Measurements from ENCODE around the gene R3HDM4.

R3HDM4 gene

DNA sequence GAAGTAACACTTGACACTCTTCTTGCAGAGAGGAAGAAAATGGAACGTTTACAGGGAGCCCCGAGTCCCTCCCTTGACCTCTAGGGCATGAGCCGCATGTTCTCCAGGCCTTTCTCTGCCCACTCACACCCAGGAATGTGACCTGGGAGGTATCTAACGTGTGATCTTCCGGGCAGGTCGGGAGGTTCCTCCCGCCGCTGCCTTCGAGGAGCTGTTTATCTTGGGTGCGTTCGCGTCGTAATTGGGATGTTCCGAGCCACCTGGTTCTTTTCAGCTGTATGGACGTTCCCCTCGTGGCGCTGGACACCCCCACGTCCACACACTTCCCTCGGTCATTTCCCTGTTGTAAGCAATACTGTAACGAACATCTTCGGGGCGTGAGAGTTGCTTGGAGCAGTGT, 26.4 kb upstream of the R3HDM4 start:
- Histone ChIP-seq H3K27me3 (ENCODE audit: control insufficient read depth in 1 of 2, insufficient read depth in 2 of 2, low read length in 2 of 2) (no peaks in the 10 kb centered on the region), H3K27ac (ENCODE audit: low read depth, low read length) (no peak overlapping the region), H3K4me3 (ENCODE audit: low read depth in 1 of 2, low read length in 2 of 2) (no peak overlapping the region), H3K9me3 (ENCODE audit: control insufficient read depth in 1 of 2, low read length in 2 of 2) (no peaks in the 10 kb centered on the region), H3K36me3 (ENCODE audit: control insufficient read depth in 1 of 2, insufficient read depth in 2 of 2, low read length in 2 of 2) (no peaks in the 10 kb centered on the region), H3K9ac (ENCODE audit: low read depth in 1 of 2, low read length in 2 of 2) (no peak overlapping the region), H3K4me1 (ENCODE audit: control insufficient read depth in 1 of 2, insufficient read depth in 2 of 2, low read length in 2 of 2) (peaks cover 32 to 39% of the 10 kb centered on the region in 2 donors)

DNA sequence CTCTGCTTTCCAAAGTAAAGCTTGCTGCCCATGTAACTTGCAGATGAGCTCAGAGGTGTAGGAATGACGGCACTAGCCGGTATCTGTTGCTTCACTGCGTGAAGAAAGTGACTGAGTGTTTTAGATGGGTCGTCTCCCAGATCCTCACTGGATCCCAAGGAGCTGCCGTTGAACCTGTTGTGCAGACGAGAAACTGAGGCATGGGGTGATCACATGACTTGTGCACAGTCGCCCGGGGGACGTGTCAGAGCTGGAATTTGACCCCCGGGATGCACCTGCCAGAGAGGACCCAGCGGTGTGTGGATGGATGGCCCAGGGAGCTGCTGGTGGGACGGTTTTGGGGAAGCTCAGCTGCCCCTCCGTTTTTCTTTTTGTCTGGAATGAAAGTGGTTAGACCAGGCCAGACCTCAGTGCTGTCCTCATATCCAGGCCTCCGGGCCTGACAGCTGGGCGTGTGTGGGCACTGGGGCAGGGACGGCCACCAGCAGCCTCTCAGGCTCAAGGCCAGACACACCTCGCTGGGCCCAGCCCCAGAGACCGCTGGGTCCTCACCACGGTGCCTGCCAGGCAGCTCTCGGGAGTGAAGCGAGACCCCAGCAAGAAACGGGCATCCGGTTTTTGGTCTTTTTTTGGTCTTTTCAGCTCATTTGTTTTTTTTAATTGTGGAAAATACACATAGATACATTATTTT, 25.4 kb upstream of the R3HDM4 start:
- H3K4me1 ChIP-seq (ENCODE audit: control insufficient read depth in 1 of 2, insufficient read depth in 2 of 2, low read length in 2 of 2), result peaks cover 33 to 36% of the 10 kb centered on the region in 2 donors
- no peaks in the 10 kb centered on the region for H3K36me3 ChIP-seq (ENCODE audit: control insufficient read depth in 1 of 2, insufficient read depth in 2 of 2, low read length in 2 of 2)
- no peak overlapping the region for H3K9ac ChIP-seq (ENCODE audit: low read depth in 1 of 2, low read length in 2 of 2)
- no peaks in the 10 kb centered on the region for H3K27me3 ChIP-seq (ENCODE audit: control insufficient read depth in 1 of 2, insufficient read depth in 2 of 2, low read length in 2 of 2)
- no peak overlapping the region for H3K27ac ChIP-seq (ENCODE audit: low read depth, low read length)
- H3K4me3 ChIP-seq (ENCODE audit: low read depth in 1 of 2, low read length in 2 of 2), result no peak overlapping the region
- no peaks in the 10 kb centered on the region for H3K9me3 ChIP-seq (ENCODE audit: control insufficient read depth in 1 of 2, low read length in 2 of 2)

DNA sequence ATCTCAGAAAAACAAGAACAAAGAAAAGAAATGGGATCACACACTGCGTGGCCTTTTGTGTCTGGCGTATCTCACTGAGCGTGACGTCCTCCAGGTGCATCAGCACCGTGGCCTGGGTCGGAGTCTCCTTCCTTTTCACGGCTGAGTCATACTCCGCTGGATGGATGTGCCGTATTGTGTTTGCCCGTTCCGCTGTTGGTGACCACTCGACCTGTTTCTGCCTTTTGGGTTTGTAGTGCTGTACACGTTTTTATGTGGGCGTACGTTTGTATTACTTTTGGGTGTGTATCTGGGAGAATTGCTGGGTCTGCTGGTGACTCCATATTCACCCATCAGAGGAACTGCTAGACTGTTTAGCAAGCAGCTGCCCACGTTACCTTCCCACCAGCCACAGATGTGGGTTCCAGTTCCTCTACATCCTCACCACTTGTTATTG, 24.3 kb upstream of the R3HDM4 start:
- Histone ChIP-seq H3K27me3 (ENCODE audit: control insufficient read depth in 1 of 2, insufficient read depth in 2 of 2, low read length in 2 of 2) (no peaks in the 10 kb centered on the region), H3K4me3 (ENCODE audit: low read depth in 1 of 2, low read length in 2 of 2) (no peak overlapping the region), H3K36me3 (ENCODE audit: control insufficient read depth in 1 of 2, insufficient read depth in 2 of 2, low read length in 2 of 2) (no peaks in the 10 kb centered on the region), H3K9me3 (ENCODE audit: control insufficient read depth in 1 of 2, low read length in 2 of 2) (no peaks in the 10 kb centered on the region), H3K4me1 (ENCODE audit: control insufficient read depth in 1 of 2, insufficient read depth in 2 of 2, low read length in 2 of 2) (peaks cover 33 to 44% of the 10 kb centered on the region in 2 donors), H3K9ac (ENCODE audit: low read depth in 1 of 2, low read length in 2 of 2) (no peak overlapping the region), H3K27ac (ENCODE audit: low read depth, low read length) (no peak overlapping the region)

DNA sequence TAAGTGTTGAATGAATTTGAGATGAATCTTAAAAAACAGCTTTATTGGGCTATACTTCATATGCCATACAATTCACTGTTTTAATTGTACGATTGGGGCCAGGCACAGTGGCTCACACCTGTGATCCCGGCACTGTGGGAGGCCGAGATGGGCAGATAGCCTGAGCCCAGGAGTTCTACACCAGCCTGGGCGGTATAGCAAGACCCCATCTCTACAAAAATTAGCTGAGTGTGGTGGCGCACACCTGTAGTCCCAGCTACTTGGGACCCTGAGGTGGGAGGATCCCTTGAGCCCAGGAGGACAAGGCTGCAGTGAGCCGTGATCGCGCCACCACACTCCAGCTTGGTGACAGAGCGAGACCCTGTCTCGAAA, 23.1 kb upstream of the R3HDM4 start:
- H3K36me3 ChIP-seq (ENCODE audit: control insufficient read depth in 1 of 2, insufficient read depth in 2 of 2, low read length in 2 of 2), result no peaks in the 10 kb centered on the region
- H3K9ac ChIP-seq (ENCODE audit: low read depth in 1 of 2, low read length in 2 of 2), result no peak overlapping the region
- no peaks in the 10 kb centered on the region for H3K27me3 ChIP-seq (ENCODE audit: control insufficient read depth in 1 of 2, insufficient read depth in 2 of 2, low read length in 2 of 2)
- no peak overlapping the region for H3K4me3 ChIP-seq (ENCODE audit: low read depth in 1 of 2, low read length in 2 of 2)
- no peak overlapping the region for H3K27ac ChIP-seq (ENCODE audit: low read depth, low read length)
- H3K9me3 ChIP-seq (ENCODE audit: control insufficient read depth in 1 of 2, low read length in 2 of 2), result no peaks in the 10 kb centered on the region
- H3K4me1 ChIP-seq (ENCODE audit: control insufficient read depth in 1 of 2, insufficient read depth in 2 of 2, low read length in 2 of 2), result peaks cover 24 to 35% of the 10 kb centered on the region in 2 donors

DNA sequence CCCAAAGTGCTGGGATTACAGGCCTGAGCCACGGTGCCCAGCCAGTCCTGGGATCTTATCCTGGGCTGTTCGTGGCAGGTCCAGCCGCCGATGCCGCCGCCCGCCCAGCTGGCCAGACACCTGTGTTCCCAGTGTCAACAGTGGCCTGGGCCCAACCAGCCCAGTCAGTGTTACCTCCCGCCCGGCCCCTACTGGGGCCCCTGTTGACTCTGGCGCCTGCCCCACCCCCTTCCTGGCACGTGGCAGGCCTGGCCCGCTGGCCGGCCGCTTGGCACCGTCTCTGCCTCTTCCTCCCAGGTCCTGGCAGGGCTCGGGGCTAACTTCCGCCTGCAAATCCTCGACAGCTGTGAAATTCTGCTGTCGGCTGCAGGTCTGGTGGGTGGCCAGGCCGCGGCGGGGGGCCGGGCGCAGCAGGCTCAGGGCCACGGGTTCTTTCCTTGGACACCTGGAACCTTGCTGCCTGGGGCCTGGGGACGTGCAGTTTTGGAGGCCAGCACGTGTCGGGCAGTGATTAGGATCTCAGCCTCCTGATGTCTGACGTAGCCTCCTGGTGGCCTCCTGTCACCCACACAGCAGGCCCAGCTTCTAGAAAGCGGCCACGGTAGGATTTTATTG, 22.0 kb upstream of the R3HDM4 start:
- Histone ChIP-seq H3K27ac (ENCODE audit: low read depth, low read length) (peak overlapping the region; percentile 10), H3K27me3 (ENCODE audit: control insufficient read depth in 1 of 2, insufficient read depth in 2 of 2, low read length in 2 of 2) (no peaks in the 10 kb centered on the region), H3K4me3 (ENCODE audit: low read depth in 1 of 2, low read length in 2 of 2) (no peak overlapping the region), H3K4me1 (ENCODE audit: control insufficient read depth in 1 of 2, insufficient read depth in 2 of 2, low read length in 2 of 2) (peaks cover 16 to 28% of the 10 kb centered on the region in 2 donors), H3K9ac (ENCODE audit: low read depth in 1 of 2, low read length in 2 of 2) (no peak overlapping the region), H3K9me3 (ENCODE audit: control insufficient read depth in 1 of 2, low read length in 2 of 2) (no peaks in the 10 kb centered on the region), H3K36me3 (ENCODE audit: control insufficient read depth in 1 of 2, insufficient read depth in 2 of 2, low read length in 2 of 2) (no peaks in the 10 kb centered on the region)

DNA sequence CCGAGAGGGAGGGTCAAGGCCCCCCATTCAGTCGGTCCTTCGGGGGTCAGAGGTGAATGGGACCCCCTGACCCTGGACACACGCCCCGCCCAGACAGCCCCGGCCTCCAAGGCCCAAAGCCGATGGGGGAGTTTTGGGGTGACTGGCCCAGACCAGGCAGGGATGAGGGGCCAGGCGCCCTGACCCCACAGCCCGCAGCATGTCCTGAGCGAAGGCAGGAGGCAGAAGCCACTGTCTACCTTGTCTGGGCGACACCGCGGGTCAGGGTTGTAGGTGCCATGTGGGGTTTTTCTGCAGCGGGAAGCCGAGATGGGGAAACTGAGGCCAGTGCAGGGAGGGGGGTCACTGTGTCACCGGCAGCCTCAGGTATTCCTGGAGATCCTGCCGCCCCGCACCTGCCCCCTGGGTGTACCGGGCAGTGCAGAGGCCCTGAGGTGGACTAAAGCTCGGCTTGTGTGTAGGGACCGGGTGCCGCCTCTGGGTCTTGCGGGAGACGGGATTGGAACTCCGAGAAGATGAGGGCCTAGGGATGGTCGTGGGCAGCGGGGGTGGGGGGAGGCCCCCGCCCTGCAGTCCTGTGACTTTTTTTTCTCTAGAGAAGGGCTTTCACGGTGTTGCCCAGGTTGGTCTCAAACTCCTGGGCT, 21.3 kb upstream of the R3HDM4 start:
- Histone ChIP-seq H3K4me3 (ENCODE audit: low read depth in 1 of 2, low read length in 2 of 2) (no peak overlapping the region), H3K9me3 (ENCODE audit: control insufficient read depth in 1 of 2, low read length in 2 of 2) (no peaks in the 10 kb centered on the region), H3K9ac (ENCODE audit: low read depth in 1 of 2, low read length in 2 of 2) (no peak overlapping the region), H3K36me3 (ENCODE audit: control insufficient read depth in 1 of 2, insufficient read depth in 2 of 2, low read length in 2 of 2) (no peaks in the 10 kb centered on the region), H3K4me1 (ENCODE audit: control insufficient read depth in 1 of 2, insufficient read depth in 2 of 2, low read length in 2 of 2) (peaks cover 15 to 24% of the 10 kb centered on the region in 2 donors), H3K27ac (ENCODE audit: low read depth, low read length) (peak overlapping the region; percentile 10), H3K27me3 (ENCODE audit: control insufficient read depth in 1 of 2, insufficient read depth in 2 of 2, low read length in 2 of 2) (no peaks in the 10 kb centered on the region)

DNA sequence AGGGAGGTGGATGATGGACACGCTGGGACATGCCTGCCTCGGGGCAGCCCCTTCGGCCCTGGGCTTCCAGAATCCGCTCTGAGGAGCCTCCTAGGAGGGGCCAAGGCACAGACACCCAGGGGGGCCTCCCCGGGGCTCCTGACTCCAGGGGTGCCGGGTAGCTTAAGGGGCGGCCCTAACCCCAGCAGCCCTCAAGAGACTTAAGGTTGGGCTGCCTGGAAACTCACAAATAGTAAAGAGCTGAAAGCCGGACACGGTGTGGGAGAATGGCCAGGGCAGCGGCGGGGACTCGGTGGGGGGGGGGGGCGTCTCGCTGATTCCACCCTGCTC, 20.5 kb upstream of the R3HDM4 start:
- Histone ChIP-seq H3K27ac (ENCODE audit: low read depth, low read length) (no peak overlapping the region), H3K36me3 (ENCODE audit: control insufficient read depth in 1 of 2, insufficient read depth in 2 of 2, low read length in 2 of 2) (no peaks in the 10 kb centered on the region), H3K9me3 (ENCODE audit: control insufficient read depth in 1 of 2, low read length in 2 of 2) (no peaks in the 10 kb centered on the region), H3K9ac (ENCODE audit: low read depth in 1 of 2, low read length in 2 of 2) (no peak overlapping the region), H3K4me1 (ENCODE audit: control insufficient read depth in 1 of 2, insufficient read depth in 2 of 2, low read length in 2 of 2) (peaks cover 15 to 24% of the 10 kb centered on the region in 2 donors), H3K27me3 (ENCODE audit: control insufficient read depth in 1 of 2, insufficient read depth in 2 of 2, low read length in 2 of 2) (no peaks in the 10 kb centered on the region), H3K4me3 (ENCODE audit: low read depth in 1 of 2, low read length in 2 of 2) (no peak overlapping the region)

DNA sequence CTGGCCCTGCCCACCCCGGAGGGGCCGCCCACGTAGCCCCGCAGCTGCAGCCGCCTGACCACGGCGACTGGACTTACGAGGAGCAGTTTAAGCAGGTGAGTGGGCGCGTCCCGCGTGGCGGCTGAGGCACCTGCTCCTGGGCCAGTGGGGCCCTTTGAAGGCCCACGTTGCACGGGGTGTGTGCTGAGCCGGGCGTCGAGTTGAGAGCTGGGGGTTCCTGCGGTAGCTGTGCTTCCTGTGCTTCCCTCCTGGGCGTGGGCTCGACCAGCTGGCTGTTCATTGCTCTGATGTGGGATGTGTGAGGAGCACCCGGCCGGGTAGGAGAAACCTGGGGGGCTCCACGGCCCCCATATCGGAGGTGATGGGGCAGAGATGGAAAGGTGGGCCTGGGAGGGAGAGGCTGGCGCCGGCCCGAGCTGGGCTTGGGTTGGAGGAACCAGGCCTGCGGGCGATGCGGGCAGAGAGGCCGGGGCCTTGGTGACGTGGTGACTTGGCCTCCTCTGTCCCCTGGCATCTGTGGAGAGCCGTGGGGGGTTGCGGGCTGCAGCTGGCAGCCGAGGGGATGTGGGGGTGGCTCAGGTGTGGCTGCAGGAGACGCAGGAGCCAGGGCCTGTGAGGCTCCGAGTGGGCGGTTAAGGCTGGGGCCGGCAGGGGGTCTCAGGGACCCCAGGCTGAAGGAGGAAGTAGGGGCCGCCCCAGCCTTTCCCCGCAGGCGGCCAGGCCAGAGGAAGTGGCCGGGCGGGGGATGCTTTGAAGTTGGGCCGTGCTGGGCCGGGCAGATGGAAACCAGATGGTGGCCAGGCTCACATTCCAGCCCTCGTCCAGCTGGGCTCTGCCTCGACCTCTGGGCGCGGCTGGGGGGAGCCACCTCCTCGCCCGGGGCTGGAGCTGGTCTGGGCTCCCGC, 19.9 kb upstream of the R3HDM4 start:
- Histone ChIP-seq H3K4me3 (ENCODE audit: low read depth in 1 of 2, low read length in 2 of 2) (no peak overlapping the region), H3K36me3 (ENCODE audit: control insufficient read depth in 1 of 2, insufficient read depth in 2 of 2, low read length in 2 of 2) (no peaks in the 10 kb centered on the region), H3K27ac (ENCODE audit: low read depth, low read length) (peak overlapping the region; percentile 42), H3K9me3 (ENCODE audit: control insufficient read depth in 1 of 2, low read length in 2 of 2) (no peaks in the 10 kb centered on the region), H3K27me3 (ENCODE audit: control insufficient read depth in 1 of 2, insufficient read depth in 2 of 2, low read length in 2 of 2) (no peaks in the 10 kb centered on the region), H3K4me1 (ENCODE audit: control insufficient read depth in 1 of 2, insufficient read depth in 2 of 2, low read length in 2 of 2) (peaks cover 15 to 24% of the 10 kb centered on the region in 2 donors), H3K9ac (ENCODE audit: low read depth in 1 of 2, low read length in 2 of 2) (no peak overlapping the region)

DNA sequence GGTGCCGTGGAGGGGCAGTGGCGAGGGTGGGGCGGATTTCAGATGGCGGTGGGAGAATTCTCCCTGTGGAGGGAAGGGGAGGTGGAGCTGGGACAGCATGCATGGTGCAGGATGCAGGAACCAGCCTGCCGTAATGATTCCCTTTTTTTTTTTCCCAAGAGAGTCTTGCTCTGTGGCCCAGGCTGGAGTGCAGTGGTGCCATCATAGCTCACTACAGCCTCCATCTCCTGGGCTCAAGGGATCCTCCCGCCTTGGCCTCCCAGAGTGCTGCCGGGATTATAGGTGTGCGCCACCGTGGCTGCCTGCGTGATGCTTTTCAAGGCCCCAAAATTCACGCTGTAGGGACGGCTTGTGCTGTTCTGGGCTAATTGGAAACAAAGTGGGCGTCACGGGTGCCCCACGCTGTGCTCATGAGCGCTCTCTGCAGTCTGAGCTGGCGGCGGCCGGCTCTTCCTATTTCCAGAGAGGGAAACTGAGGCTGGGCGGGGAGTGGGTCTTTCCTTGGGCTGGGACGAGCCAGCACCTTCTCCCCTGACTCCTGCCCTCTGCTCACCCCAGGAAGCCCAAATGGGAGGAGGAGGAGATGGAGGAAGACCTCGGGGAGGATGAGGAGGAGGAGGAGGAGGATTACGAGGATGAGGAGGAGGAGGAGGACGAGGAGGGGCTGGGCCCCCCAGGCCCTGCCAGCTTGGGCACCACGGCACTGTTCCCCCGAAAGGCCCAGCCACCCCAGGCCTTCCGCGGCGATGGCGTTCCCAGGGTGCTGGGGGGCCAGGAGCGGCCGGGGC, 19.0 kb upstream of the R3HDM4 start:
- Histone ChIP-seq H3K4me1 (ENCODE audit: control insufficient read depth in 1 of 2, insufficient read depth in 2 of 2, low read length in 2 of 2) (peaks cover 15 to 24% of the 10 kb centered on the region in 2 donors), H3K27me3 (ENCODE audit: control insufficient read depth in 1 of 2, insufficient read depth in 2 of 2, low read length in 2 of 2) (no peaks in the 10 kb centered on the region), H3K27ac (ENCODE audit: low read depth, low read length) (no peak overlapping the region), H3K4me3 (ENCODE audit: low read depth in 1 of 2, low read length in 2 of 2) (no peak overlapping the region), H3K9me3 (ENCODE audit: control insufficient read depth in 1 of 2, low read length in 2 of 2) (no peaks in the 10 kb centered on the region), H3K9ac (ENCODE audit: low read depth in 1 of 2, low read length in 2 of 2) (no peak overlapping the region), H3K36me3 (ENCODE audit: control insufficient read depth in 1 of 2, insufficient read depth in 2 of 2, low read length in 2 of 2) (no peaks in the 10 kb centered on the region)

Data from duodenal mucosa (tissue), 2 donors.